ENCODE data around the gene TMEM115.
"Not testable (repeated sequence)": the region's sequence is repeated elsewhere in the genome, so short reads cannot be mapped to it uniquely, and the experiment has no call there.

TMEM115 gene

GRCh38 chr3:50314342-50314741 is 45.0 kb downstream of the TMEM115 start:
- no peak for DNase-seq

DNA sequence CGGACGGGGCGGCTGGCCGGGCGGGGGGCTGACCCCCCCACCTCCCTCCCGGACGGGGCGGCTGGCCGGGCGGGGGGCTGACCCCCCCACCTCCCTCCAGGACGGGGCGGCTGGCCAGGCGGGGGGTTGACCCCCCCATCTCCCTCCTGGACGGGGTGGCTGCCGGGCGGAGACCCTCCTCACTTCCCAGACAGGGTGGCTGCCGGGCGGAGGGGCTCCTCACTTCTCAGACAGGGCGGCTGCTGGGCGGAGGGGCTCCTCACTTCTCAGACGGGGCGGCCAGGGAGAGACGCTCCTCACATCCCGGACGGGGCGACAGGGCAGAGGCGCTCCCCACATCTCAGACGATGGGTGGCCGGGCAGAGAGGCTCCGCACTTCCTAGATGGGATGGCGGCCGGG is 47.3 kb downstream of the TMEM115 start:
- not testable (repeated sequence) for DNase-seq
